Gastroesophageal sphincter (tissue), 4 donors: ENCODE results near the gene CDKN1B. TPM values are rescaled to one million over a fixed set of nuclear protein-coding genes. Genes with fewer than 3 reads are reported as not detected.

ENCODE experiments used
- ATAC-seq: fragments of 150-250 bp; one replicate; pipeline ENCODE4 v1.9.1; 2016; ENCODE audit warnings: mild to moderate bottlenecking, moderate library complexity
- H3K27ac ChIP-seq, 4 donors: fragments of 200-600 bp; sonication (generic) in 3 of 4; 1 replicate in 3 of 4; 2 replicates in 1 of 4; pipeline ENCODE4 v1.5.1; 2016 to 2019
- H3K27me3 ChIP-seq: fragments of 200-600 bp; sonication (generic); one replicate; pipeline ENCODE4 v1.5.1; 2019
- H3K36me3 ChIP-seq, 2 donors: fragments of 200-600 bp; sonication (generic); one replicate each; pipeline ENCODE4 v1.5.1; 2019; ENCODE audit warnings: control low read depth in 1 of 2
- H3K4me1 ChIP-seq, 3 donors: fragments of 200-600 bp; sonication (generic); 1 replicate in 2 of 3; 2 replicates in 1 of 3; pipeline ENCODE4 v1.5.1; 2016 to 2019; ENCODE audit warnings: control low read depth in 2 of 3
- H3K4me3 ChIP-seq, 2 donors: fragments of 200-600 bp; sonication (generic); one replicate each; pipeline ENCODE4 v1.5.1; 2019; ENCODE audit warnings: mild to moderate bottlenecking in 1 of 2, moderate library complexity in 1 of 2
- H3K9me3 ChIP-seq, 3 donors: fragments of 200-600 bp; sonication (generic); one replicate each; pipeline ENCODE4 v1.5.1; 2017 to 2019; ENCODE audit warnings: control low read depth in 2 of 3
- CTCF ChIP-seq, 4 experiments: fragments of 200-600 bp in 2 of 4; fragments of 450-650 bp in 2 of 4; sonication (generic) in 1 of 4; IDR thresholded peaks; one replicate each; pipeline ENCODE4 v1.5.1; 2017 to 2019; ENCODE audit warnings: antibody characterized with exemption in 4 of 4, mild to moderate bottlenecking in 2 of 4, moderate library complexity in 2 of 4
- EP300 ChIP-seq: sonication (generic); formaldehyde crosslinking; IDR thresholded peaks from one replicate; pipeline ENCODE4 v1.6.1; 2017; ENCODE audit warnings: antibody characterized with exemption, mild to moderate bottlenecking
- POLR2A ChIP-seq, 2 donors: fragments of 450-650 bp; IDR thresholded peaks; one replicate each; pipeline ENCODE4 v1.6.1; 2017; ENCODE audit warnings: antibody characterized with exemption in 2 of 2, mild to moderate bottlenecking in 2 of 2, moderate library complexity in 1 of 2
- POLR2AphosphoS5 ChIP-seq: sonication (generic); formaldehyde crosslinking; IDR thresholded peaks from one replicate; pipeline ENCODE4 v1.6.1; 2017; ENCODE audit warnings: antibody characterized with exemption
- WGBS, 2 donors: methylation state at CpG; one replicate each; pipeline ENCODE4 v1.1.5; 2018; ENCODE audit warnings: low coverage in 1 of 2; 5-methylcytosine and 5-hydroxymethylcytosine counted together
- total RNA-seq, 4 donors: library from RNA; depleted of rRNA; stranded (reverse); fragments of >200 nt; gene quantifications; one replicate each; pipeline ENCODE4 v1.1.0, GENCODE V29; 2016

Gene CDKN1B
- total RNA-seq, 4 donors from 2014 or later: 62.6 to 103 (median 73.0) TPM

GRCh38 chr12:12720052-12720451 lies 2.9 kb downstream of the CDKN1B start:
- Histone ChIP-seq H3K9me3 (no peaks in the 10 kb centered on the region), H3K27ac (peak overlapping the region in 3 of 4 donors; percentile 98 to 100 (median 100)), H3K4me3 (peak overlapping the region in 1 of 2 donors; percentile 70), H3K27me3 (no peaks in the 10 kb centered on the region), H3K4me1 (peaks cover 3 to 76% (median 39%) of the 10 kb centered on the region in 3 donors), H3K36me3 (peaks cover 0 to 32% of the 10 kb centered on the region in 2 donors)
- whole genome bisulfite sequencing, 2 donors: 37 to 54% methylated on average over 4 of the region's 4 CpGs
- no peak for ATAC-seq
- no peak for TF ChIP-seq CTCF (IDR thresholded peaks at IDR 0.05)
- TF ChIP-seq POLR2AphosphoS5: no peak
- no peak for TF ChIP-seq EP300
- TF ChIP-seq POLR2A (IDR thresholded peaks at IDR 0.05): no peak

- peak overlapping the region in 1 of 2 donors; percentile 70 for H3K4me3 ChIP-seq
- peaks cover 2 to 69% (median 33%) of the 10 kb centered on the region in 3 donors for H3K4me1 ChIP-seq
- TF ChIP-seq CTCF (IDR thresholded peaks at IDR 0.05) (no peak), POLR2AphosphoS5 (no peak), POLR2A (IDR thresholded peaks at IDR 0.05) (no peak), EP300 (no peak)
- H3K27me3 ChIP-seq: no peaks in the 10 kb centered on the region
- ATAC-seq: no peak
- 20 to 41% methylated on average over 2 to 4 of the region's 4 CpGs for WGBS, 2 donors
- peak overlapping the region in 3 of 4 donors; percentile 55 to 100 (median 100) for H3K27ac ChIP-seq
- H3K9me3 ChIP-seq: no peaks in the 10 kb centered on the region
- H3K36me3 ChIP-seq: peaks cover 0 to 32% of the 10 kb centered on the region in 2 donors
Observed at GRCh38 chr12:12720672-12721161, 3.5 kb downstream of the CDKN1B start.

GRCh38 chr12:12721176-12721751 lies 4.1 kb downstream of the CDKN1B start:
- Histone ChIP-seq H3K27ac (peak overlapping the region in 3 of 4 donors; percentile 55 to 100 (median 100)), H3K36me3 (peaks cover 0 to 32% of the 10 kb centered on the region in 2 donors), H3K27me3 (no peaks in the 10 kb centered on the region), H3K9me3 (no peaks in the 10 kb centered on the region), H3K4me3 (peak overlapping the region in 1 of 2 donors; percentile 16), H3K4me1 (peaks cover 0 to 65% (median 27%) of the 10 kb centered on the region in 3 donors)
- no peak for TF ChIP-seq POLR2AphosphoS5
- no peak for TF ChIP-seq EP300
- no peak for TF ChIP-seq POLR2A (IDR thresholded peaks at IDR 0.05)
- no peak for TF ChIP-seq CTCF (IDR thresholded peaks at IDR 0.05)
- no peak for ATAC-seq
- 51 to 56% methylated on average over 3 of the region's 3 CpGs for WGBS, 2 donors

GRCh38 chr12:12721814-12722434 lies 4.8 kb downstream of the CDKN1B start:
- H3K4me3 ChIP-seq: peak overlapping the region in 1 of 2 donors; percentile 81
- WGBS, 2 donors: 66 to 70% methylated on average over 2 of the region's 2 CpGs
- no peaks in the 10 kb centered on the region for H3K9me3 ChIP-seq
- TF ChIP-seq POLR2AphosphoS5 (no peak), POLR2A (IDR thresholded peaks at IDR 0.05) (no peak), CTCF (IDR thresholded peaks at IDR 0.05) (no peak), EP300 (no peak)
- no peak for ATAC-seq
- H3K36me3 ChIP-seq: peaks cover 0 to 32% of the 10 kb centered on the region in 2 donors
- H3K27ac ChIP-seq: peak overlapping the region in 3 of 4 donors; percentile 65 to 100 (median 100)
- H3K27me3 ChIP-seq: no peaks in the 10 kb centered on the region
- H3K4me1 ChIP-seq: peaks cover 0 to 67% (median 32%) of the 10 kb centered on the region in 3 donors
